ENCODE results near the gene R3HDM4. TPM values are rescaled to one million over a fixed set of nuclear protein-coding genes. Genes with fewer than 3 reads are reported as not detected.
"Not testable (repeated sequence)": the region's sequence is repeated elsewhere in the genome, so short reads cannot be mapped to it uniquely, and the experiment has no call there.

The R3HDM4 gene
- total and polyA plus RNA-seq, 9 of the 15 experiments (the other 6 are each of a cell fraction or from before 2014, with no cell fraction given) = 3.2 to 154 (median 59.0) TPM

GRCh38 chr19:878751-879561 is 34.1 kb downstream of the R3HDM4 start:
- POLR2A ChIA-PET = interaction anchor here (0.7 to 3.1 kb wide), 5 partner anchors 11 to 82 kb away, joined by 3 to 11 read pairs (median 3); partner anchors contain the start of gene PTBP1
- Histone ChIP-seq H3K4me1 (replicated peaks in 1 of 2; ENCODE audit: control insufficient read depth in 2 of 2, insufficient read depth in 2 of 2, low read length in 2 of 2) (peaks cover 0 to 41% of the 10 kb centered on the region in 2 experiments; a peak in 2 of 5 replicates), H3K36me3 (ENCODE audit: control insufficient read depth, insufficient read depth, low read length) (peaks cover 63% of the 10 kb centered on the region)
- WGBS (ENCODE audit: insufficient coverage, low coverage, missing lambda C conversion rate) = 76% methylated on average over 17 of the region's 24 CpGs
- H3K4me3 ChIP-seq; H3K9me1 ChIP-seq (ENCODE audit: control insufficient read depth, insufficient read depth, low read length); ATAC-seq; intact Hi-C loops (cut with micrococcal nuclease); H3K79me2 ChIP-seq (ENCODE audit: control insufficient read depth, insufficient read depth, low read length); BruUV-seq (replicated peaks); H3K27ac ChIP-seq (ENCODE audit: extremely low read depth, low read depth, low read length); H4K20me1 ChIP-seq (replicated peaks; ENCODE audit: control insufficient read depth, insufficient read depth, low read length); DNase-seq (ENCODE audit: extremely low read depth in 1 of 4, low spot score in 3 of 4); H3K9me3 ChIP-seq (replicated peaks; ENCODE audit: control insufficient read depth, insufficient read depth, low read depth, low read length); H3K4me2 ChIP-seq (ENCODE audit: insufficient read depth, low read length); CTCF ChIA-PET (ENCODE audit: low intra/inter-chr PET ratio); FAIRE-seq; H3K9ac ChIP-seq (ENCODE audit: insufficient read depth in 1 of 2, low read depth in 2 of 2, low read length in 2 of 2); H2AFZ ChIP-seq (ENCODE audit: low read depth, low read length); in situ Hi-C loops (cut with MboI); H3K27me3 ChIP-seq (ENCODE audit: control insufficient read depth in 2 of 2, insufficient read depth in 2 of 2, low read length in 2 of 2): not testable (repeated sequence)
- peak; percentile 28 for TF ChIP-seq POLR2G (IDR thresholded peaks at IDR 0.05; ENCODE audit: low read depth, low read length)

GRCh38 chr19:877992-878660 is 34.9 kb downstream of the R3HDM4 start:
- POLR2A ChIA-PET = interaction anchor here (0.6 to 2.4 kb wide), 3 partner anchors 12 to 81 kb away, joined by 3 to 6 read pairs (median 3); partner anchors contain the start of genes MED16 and PTBP1
- H3K79me2 ChIP-seq (ENCODE audit: control insufficient read depth, insufficient read depth, low read length); DNase-seq (ENCODE audit: extremely low read depth in 1 of 4, low spot score in 3 of 4); ATAC-seq; intact Hi-C loops (cut with micrococcal nuclease); H3K27me3 ChIP-seq (ENCODE audit: control insufficient read depth in 2 of 2, insufficient read depth in 2 of 2, low read length in 2 of 2); H3K9me1 ChIP-seq (ENCODE audit: control insufficient read depth, insufficient read depth, low read length); CTCF ChIA-PET (ENCODE audit: low intra/inter-chr PET ratio); H3K4me3 ChIP-seq; BruUV-seq (replicated peaks); H3K9ac ChIP-seq (ENCODE audit: insufficient read depth in 1 of 2, low read depth in 2 of 2, low read length in 2 of 2); H3K4me2 ChIP-seq (ENCODE audit: insufficient read depth, low read length); FAIRE-seq; H3K9me3 ChIP-seq (replicated peaks; ENCODE audit: control insufficient read depth, insufficient read depth, low read depth, low read length); in situ Hi-C loops (cut with MboI); H3K27ac ChIP-seq (ENCODE audit: extremely low read depth, low read depth, low read length); H2AFZ ChIP-seq (ENCODE audit: low read depth, low read length); H4K20me1 ChIP-seq (replicated peaks; ENCODE audit: control insufficient read depth, insufficient read depth, low read length): not testable (repeated sequence)
- TF ChIP-seq POLR2G (IDR thresholded peaks at IDR 0.05; ENCODE audit: low read depth, low read length) = peak; percentile 35
- WGBS (ENCODE audit: insufficient coverage, low coverage, missing lambda C conversion rate) = 64% methylated on average over 8 of the region's 23 CpGs
- H3K4me1 ChIP-seq (replicated peaks in 1 of 2; ENCODE audit: control insufficient read depth in 2 of 2, insufficient read depth in 2 of 2, low read length in 2 of 2) = peaks cover 4 to 42% of the 10 kb centered on the region in 2 experiments; a peak in 4 of 5 replicates
- peaks cover 62% of the 10 kb centered on the region for H3K36me3 ChIP-seq (ENCODE audit: control insufficient read depth, insufficient read depth, low read length)

Measured in K562 (cell line).